NCI-H510A treated with DMSO at 0.1 percent for 48 hours (cell line): ENCODE measurements around the gene NR2C2.
"Not testable (repeated sequence)": the region's sequence is repeated elsewhere in the genome, so short reads cannot be mapped to it uniquely, and the experiment has no call there.

Experiments
- DNase-seq: peaks from one replicate; lab custom pipeline; 2025; lab: John Stamatoyannopoulos, UW

NR2C2 gene

DNA sequence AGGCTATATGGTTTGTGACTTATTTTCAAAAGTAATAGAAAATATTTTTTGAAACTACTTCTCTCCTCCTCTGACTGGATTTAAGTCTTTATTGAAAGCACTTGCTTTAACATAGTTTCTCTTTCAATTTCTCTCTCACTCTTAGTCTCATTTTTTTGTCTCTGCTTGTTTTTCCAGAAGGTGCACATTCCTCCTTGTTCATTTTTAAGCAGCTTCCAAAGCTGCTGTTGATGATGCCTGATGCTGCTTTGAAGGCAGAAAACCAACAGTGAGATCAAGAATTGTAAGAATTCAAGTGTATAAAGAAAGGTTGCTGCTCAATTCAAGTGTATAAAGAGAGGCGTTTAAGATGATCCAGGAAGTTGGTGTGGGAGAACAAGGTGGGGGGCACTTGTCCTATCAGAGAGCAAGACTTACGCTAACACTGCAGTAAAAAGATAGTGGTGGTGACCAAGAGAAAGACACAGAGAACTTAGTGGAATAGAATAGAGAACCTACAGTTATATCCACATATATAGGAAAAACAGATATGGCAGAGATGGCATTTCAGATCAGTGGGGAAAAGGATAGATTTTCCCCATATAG lies 12.1 kb downstream of the NR2C2 start:
- no peak for DNase-seq

DNA sequence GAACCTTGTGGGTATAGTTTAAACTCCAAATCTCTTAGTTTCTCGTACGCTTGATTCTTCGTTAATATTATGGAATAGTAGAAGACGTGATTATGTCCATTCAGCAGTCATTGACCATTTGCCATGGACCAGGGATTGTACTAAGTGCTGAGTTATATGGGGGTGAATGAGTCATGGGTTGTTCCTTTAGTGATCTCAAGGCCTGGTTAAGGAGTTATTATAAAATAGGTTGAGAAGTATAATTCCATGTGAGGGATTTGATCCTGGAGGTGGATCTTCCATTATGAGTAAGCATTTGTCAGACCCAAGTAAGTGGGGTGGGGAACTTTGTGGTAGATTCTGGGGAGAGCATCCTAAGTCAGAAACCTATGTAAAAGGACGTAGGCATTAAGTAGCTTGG lies 15.4 kb downstream of the NR2C2 start:
- no peak for DNase-seq

DNA sequence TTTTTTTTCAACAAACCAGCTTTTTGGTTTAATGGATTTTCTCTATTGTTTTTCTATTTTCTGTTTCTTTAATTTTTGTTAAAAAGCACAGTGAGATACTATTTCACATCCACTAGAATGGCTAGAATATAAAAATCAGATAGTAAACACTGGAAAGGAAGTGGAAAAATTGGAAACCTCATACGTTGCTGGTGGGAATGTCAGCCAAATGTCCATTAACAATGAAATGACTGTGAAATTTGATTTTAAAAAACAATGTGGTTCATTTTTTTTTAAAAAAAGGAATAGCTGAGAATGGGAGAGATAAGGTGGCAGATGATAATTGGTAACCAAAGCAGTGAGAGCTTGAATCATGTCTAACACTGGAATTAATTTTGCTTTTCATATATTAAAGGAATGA lies 19.9 kb downstream of the NR2C2 start:
- DNase-seq: no peak

GRCh38 chr3:14969671-14970070 lies 22.3 kb downstream of the NR2C2 start:
- no peak for DNase-seq

DNA sequence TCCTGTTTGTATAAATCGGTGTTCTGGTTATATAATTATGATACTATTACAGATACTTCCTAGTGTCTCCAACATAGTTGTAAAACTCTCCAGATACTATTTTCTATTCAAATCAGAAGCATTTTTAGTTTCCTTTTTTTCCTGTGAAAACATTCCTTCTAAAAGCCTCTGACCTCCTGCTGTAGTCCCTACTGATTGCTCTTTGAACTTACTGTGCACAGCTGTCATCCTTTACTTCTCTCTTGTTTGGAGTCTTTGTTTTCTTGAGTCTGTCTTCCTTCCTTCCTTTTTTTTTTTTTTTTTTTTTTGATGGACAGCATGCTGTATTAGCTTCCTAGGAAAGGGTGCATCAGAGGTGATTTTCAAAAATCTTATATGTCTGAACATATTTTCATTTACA lies 28.9 kb downstream of the NR2C2 start:
- DNase-seq: no peak

DNA sequence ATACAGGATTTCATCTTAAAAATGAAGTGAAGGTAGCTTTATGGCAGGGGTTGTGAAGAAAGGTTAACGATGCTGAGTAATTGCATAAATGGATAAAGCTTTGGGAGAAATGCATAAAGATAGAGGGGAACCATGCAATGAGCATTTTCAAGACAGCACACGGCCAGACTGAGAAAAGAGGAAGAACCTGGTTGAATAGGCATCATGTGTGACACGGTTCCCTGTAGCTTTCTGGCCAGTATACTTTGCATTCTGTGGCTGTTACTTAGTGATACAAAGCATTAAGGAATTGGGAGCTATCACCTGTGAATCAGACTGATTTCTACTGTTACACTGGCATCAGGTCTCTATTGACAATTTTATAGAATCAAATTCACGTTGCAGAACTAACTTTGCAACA lies 33.3 kb downstream of the NR2C2 start:
- DNase-seq: no peak

GRCh38 chr3:14984581-14985113 lies 37.3 kb downstream of the NR2C2 start:
- no peak for DNase-seq

- peak; percentile 60 for DNase-seq
Measured at GRCh38 chr3:14988988-14989394, 41.6 kb downstream of the NR2C2 start.

- DNase-seq: peak; percentile 22
Measured at GRCh38 chr3:14989943-14990779, 42.8 kb downstream of the NR2C2 start.

- DNase-seq: no peak
Measured at GRCh38 chr3:14990780-14991148, 43.4 kb downstream of the NR2C2 start.

DNA sequence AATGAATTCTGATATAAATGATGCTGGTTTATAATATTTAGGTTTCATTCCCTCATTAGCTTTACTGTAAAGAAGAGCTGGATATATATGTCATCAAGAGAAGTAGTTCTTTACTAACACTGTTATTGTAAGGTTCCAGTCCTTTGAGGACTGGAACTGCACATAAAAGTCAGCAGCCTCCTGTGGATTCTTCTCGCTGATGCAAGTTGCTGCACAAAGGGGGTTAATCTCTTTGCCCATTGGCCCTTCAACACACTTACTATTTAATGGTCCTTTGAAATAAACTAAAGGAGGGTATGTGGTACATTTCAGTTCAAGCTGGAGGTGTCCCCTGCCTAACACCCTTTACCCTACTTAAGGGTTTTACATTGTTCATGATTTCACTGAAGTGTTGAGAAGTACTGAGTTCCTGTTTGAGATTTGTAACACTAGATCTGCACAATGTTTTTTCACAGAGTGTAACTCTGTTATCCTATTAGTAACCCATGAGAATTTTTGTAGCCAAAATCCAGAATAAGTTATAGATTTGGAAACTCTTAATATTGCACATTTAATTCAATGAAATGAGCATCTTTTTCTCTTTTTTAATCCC lies 43.9 kb downstream of the NR2C2 start:
- DNase-seq: peak; percentile 75

- DNase-seq: no peak
Measured at GRCh38 chr3:14991818-14992612, 44.6 kb downstream of the NR2C2 start.

DNA sequence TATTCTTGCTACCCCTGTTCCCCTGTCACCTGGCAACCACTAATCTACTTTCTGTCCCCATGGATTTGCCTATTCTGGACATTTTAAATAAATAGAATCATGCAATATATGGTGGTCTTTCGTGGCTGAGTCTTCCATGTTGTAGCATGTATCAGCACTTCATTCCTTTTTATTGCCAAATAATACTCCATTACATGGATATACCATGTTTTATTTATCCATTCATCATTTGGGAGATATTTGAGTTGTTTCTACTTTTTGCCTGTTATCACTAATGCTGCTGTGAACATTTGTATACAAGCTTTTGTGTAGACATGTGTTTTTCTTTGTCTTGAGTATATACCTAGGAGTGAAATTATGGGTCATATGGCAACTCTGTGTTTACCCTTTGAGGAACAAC lies 50.6 kb downstream of the NR2C2 start:
- DNase-seq: no peak

DNA sequence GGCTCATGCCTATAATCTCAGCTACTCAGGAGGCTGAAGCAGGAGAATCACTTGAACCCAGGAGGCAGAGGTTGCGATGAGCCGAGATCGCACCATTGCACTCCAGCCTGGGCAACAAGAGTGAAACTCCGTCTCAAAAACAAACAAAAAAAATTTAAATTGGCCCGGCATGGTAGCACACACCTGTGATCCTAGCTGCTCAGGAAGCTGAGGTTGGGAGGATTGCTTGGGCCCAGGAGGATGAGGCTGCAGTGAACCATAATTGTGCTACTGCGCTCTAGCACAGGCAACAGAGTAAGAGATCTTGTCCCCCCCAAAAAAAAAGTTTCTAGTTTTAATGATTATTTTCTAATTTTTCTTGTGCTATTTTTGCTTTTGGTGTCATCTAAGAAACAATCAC lies 51.8 kb downstream of the NR2C2 start:
- not testable (repeated sequence) for DNase-seq

GRCh38 chr3:15007681-15008141 lies 60.3 kb downstream of the NR2C2 start:
- DNase-seq: peak; percentile 40

DNA sequence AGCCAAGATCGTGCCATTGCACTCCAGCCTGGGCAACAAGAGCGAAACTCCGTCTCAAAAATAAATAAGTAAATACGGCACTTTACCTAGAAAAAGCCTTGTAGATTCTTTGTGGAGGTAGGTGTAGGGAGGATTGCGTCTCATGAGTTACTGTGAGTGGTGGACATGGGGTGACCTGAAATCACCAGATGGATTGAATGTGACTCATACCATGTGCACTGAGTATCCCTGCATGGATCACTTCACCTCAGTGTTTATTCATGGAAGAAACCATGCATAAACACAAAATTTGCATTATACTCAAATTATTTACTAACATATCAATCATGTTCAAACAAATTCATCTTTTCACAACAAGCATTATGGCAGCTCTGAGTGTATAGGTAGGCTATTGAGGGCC lies 61.8 kb downstream of the NR2C2 start:
- DNase-seq: no peak

DNA sequence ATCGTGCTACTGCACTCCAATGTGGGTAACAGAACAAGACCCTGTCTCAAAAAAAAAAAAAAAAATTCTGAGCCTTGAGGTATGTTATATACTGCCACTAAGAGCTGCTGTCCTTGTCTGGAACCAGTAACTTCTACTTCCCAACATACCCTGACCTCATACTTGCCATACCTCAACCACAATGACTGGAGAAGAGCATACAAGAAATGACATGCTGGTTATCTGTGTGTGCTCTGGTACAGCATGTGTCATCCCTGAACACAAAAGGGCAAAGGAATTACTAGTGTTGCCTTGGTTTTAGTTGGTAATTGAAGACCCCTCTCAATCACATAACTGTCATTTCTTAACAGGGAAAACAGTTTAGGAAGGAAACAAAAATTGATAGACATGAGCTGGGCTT lies 63.3 kb downstream of the NR2C2 start:
- no peak for DNase-seq

DNA sequence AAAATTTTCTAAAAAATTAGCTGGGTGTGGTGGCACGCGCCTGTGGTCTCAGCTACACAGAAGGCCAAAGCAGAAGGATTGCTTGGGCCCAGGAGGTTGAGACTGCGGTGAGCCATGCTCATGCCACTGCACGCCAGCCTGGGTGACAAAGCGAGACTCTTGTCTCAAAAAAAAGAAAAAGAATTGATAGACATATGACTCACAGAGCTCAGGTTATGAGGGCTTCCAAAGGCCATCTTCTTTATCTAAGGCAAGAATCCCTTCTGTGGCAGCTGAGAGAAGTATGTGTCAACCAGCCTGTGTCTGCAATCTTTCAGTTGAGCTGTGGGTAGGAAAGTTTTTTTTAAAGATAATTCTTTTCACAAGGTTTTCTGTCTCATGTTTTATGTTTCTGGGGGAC lies 63.8 kb downstream of the NR2C2 start:
- no peak for DNase-seq

DNA sequence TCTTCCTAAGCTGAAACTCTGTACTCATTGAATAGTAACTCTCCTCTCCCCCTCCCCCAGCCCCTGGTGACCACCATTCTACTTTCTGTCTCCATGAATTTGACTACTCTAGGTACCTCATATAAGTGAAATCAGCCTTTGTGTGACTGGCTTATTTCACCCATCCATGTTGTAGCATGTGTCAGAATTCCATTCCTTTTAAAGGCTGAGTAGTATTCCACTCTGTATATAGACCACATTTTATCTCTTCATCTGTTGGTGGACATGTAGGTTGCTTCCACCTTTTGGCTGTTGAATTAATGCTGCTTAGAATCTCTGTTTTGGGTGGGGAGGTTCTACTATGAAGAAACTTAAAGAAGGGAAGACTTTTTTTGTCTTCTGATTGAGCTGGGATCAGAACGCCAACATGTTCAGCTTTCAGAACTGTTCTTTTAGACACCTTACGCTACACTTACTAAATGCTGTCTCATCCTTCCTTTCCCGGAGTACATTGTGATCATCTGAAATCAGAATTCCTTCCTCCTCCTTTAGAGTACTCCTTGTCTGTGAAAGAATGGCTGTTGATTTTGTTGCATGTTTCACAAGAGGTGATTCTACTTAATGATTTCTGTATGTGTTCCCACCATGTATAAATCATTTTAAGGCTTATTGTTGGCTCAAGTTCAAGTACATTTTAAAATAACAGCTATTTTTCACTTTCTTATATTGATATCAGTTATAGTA lies 67.4 kb downstream of the NR2C2 start:
- DNase-seq: no peak

DNA sequence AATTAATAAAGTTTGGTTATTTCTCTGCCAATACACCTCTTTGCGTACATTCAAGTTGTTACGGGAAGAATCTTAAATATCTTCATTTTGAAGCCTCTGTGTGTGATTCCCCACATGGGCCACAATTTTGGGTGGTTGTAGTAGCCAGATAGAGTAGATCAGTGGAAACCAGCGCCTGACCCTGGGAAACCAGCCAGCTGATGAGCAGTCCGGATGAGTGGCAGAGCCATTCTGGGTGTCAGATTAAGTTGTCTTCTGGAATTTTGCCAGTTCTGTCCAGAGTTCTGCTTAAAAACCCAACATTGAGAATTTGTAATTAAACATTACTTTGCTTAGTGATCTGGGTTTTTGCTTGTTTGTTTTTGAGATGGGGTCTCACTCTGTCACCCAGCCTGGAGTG lies 68.1 kb downstream of the NR2C2 start:
- no peak for DNase-seq

DNA sequence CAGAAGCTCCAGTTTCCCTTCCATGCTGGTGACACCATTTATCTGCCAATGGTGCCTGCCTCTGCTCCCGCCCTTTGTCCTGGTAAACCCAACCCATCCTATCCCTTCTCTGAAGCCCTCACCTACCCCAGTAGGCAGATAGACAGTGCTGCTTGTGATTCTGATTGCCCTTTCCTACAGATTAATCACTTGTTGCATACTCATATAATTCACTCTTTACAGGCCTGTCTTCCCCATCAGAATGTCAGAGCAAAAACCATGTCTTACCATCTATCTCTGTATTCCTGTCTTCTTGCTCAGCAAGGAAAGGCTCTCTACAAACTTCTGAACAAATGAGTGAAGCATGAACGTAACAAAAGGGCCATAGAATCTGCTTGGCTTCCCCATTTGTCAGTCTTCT lies 69.8 kb downstream of the NR2C2 start:
- no peak for DNase-seq

DNA sequence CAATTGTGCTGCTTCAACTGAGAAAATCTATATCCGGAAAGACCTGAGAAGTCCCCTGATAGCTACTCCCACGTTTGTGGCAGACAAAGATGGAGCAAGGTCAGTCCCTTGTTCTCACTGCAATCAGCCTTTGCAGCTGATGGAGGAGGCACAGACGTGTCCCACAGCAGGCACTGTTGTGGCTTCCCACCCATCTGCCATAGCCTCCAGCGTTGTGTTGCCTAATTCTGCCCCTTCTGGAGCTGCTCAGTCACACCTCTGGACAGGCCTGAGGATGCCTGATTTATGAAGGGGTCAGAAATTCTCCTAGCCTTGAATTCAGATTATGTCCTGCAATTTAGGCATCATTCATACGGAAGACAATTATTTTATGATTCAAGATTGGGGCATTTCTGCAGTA lies 75.9 kb downstream of the NR2C2 start:
- DNase-seq: no peak
